ENCODE data around the gene DENND4B.
A peak's percentile ranks its signal among the peaks of the same experiment; 100 is the strongest.

DENND4B gene

DNA sequence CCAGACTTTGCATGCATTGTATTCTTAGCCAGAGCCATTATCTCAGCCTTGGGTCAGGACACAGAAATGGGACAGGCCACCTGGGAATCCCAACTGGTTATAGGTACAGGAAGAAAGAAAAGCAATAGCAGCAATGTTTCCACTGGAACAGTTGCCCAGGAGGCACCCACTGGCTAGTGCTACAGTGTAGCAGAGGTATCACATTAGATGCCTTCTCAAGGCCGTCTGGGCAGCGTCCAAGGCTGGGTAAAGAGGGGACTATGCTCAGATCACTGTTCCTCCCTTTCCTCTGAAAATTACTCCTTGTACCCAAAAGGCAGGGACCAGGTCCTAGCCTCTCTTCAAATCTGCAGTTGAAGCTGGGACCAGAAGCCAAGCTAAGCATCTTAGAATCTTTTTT lies 23.8 kb upstream of the DENND4B start:
- no peak for DNase-seq (ENCODE audit: low spot score)

DNA sequence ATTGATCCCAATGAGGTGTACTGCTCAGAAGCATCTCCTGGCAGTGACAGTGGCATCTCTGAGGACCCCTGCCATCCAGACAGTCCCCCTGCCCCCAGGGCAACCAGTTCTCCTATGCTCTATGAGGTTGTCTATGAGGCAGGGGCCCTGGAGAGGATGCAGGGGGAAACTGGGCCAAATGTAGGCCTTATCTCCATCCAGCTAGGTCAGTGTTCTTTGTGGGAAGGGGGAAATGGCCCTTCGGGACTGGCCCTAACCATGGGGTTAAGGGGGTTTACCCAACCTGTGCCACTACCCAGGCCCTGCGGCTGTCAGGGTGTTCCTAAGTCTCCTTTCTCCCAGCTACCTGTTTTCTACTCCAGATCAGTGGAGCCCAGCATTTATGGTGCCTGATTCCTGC lies 22.5 kb upstream of the DENND4B start:
- no peak for DNase-seq (ENCODE audit: low spot score)

DNA sequence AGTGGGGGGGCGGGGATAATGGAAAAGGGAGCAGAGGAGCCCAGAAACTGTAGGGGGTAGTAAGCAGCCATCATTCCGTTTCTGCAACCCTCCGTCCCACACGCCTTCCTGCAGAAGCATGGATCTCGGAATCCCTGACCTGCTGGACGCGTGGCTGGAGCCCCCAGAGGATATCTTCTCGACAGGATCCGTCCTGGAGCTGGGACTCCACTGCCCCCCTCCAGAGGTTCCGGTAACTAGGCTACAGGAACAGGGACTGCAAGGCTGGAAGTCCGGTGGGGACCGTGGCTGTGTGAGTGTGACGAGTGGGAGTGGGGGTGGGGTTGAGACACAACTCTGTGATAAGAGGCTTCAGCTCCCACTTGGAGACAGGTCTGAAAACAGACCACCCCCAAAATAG lies 21.9 kb upstream of the DENND4B start:
- DNase-seq (ENCODE audit: low spot score), result no peak

DNA sequence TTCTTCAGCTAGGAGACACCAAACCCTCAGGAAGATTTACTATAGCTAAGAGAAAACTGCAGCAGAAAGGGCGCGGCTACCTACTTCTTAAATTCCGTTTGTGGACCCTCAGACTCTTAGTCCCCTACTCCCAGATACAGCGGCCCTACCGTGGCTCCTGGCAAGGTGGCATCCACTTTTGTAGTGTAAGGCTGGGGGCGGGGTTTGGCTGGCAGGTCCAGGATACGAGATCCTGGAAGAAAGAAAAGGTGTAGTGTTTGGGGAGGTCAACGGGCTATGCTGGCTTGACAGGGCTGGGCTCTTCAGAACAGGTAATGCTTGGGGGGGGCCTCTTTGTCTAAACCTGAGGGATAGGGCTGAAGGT lies 21.5 kb upstream of the DENND4B start:
- DNase-seq (ENCODE audit: low spot score), result no peak

DNA sequence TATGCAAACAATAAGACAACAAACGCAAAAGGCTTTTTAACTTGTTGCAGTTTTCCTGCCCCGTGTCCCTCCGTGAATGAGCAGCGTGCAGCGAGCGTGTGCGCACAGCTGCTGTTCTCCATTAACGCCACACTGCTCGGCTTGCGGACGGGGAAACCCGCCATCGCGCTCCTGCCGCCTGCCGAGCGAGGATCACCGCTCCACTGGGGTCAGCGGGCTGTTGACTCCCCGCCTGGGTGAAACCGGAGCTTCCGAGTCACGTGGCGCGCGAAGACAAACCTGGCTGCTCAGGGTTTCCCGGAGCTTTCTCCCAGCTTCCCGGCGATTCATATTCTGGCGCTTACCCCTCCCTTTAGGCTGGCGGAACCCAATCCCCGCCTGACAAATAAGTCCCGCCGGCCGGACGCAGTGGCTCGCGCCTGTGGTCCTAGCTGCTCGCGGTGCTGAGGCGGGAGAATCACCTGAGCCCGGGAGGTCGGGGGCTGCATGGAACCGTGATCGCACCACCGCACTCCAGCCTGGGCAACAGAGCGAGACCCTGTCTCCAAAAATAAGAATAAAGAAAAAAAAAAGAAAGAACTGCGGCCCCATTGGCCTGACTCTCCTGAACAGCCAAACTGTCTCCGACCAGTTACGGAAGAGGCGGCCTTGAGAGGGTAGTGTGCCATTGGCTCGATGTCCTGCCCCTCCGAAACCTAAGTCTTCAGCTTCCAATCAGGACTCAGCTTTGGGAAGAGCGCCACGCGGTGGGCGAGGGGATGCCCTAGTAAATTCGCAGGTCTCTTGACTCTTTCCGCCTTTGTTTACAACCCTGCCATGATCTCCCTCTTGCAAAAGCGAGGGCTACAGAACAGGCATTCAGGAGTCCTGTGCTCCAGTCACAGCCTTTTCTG lies 20.8 kb upstream of the DENND4B start, which contains the start of gene CREB3L4:
TSS of gene CREB3L4 (plus strand) at position 796 of the 893 bp plus-strand sequence. CDS start 624 bp downstream, outside the sequence.
- peak; percentile 95 for DNase-seq (ENCODE audit: low spot score)

DNA sequence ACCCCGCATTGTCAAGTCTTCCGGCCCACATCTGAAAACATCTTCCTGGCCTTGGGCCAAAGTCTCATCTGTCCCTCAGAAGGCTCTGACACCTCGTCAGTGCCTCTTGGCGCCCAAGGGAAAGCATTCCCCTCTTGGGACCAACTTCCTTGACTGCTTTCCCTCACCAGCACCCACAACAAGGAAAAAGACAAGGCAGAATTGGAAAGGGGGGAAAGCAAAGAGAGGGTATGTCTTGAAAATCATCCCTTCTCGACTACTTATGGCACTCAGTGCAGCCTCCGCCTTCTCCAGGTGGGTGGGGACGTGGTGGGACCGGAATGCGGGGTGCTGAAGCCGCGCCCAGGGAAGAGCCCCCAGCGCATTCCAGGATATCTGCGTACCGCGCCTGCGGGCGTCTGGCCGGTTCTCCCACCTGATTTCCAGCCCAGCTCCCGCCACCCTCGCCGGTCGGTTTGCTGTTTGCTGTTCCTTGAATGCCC lies 17.4 kb upstream of the DENND4B start:
- DNase-seq (ENCODE audit: low spot score), result peak; percentile 82

DNA sequence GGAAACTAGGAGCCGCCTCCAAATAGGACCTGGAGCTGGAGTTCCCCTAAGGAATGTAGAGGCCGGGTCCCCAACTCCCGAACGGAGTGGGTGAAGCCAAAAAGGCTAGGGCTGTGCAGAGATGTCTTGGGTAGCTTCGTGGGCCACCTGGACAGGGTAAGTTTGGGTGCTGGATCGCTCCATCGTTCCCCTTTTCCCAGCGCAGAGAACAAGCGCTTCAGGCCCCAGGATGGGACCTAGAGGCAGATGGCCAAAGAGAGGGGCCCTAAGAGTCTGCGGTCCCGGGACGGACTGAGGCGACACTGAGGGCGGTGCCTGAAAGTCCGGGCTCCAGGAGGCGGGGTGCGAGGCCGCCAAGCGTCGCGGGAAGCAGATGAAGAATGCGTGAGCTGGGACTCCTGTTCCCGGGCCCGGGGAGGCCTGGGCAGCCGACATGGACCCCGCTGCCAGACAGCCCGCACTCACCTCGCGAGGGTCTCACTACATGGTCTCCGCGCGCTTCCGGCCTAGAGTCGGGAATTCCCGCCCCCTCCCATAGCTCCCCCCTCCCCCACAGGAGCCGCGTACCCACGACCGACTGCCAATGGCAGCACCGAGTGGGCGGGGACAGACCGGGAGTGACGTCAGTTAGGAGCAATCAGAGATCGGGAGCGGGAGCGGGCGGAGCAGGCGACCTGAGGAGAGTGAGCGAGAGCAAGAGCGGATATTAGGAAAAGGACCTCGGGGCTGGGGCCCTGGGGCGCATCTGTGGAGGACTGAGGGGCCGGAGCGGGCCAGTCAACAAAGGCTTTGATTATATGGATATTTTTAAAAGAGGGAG lies 16.7 kb upstream of the DENND4B start, which contains the start of gene SLC39A1:
TSS of gene SLC39A1 (minus strand) at position 508 of the 820 bp plus-strand sequence. CDS start 822 bp downstream, outside the sequence.
- DNase-seq (ENCODE audit: low spot score), result peak; percentile 98

DNA sequence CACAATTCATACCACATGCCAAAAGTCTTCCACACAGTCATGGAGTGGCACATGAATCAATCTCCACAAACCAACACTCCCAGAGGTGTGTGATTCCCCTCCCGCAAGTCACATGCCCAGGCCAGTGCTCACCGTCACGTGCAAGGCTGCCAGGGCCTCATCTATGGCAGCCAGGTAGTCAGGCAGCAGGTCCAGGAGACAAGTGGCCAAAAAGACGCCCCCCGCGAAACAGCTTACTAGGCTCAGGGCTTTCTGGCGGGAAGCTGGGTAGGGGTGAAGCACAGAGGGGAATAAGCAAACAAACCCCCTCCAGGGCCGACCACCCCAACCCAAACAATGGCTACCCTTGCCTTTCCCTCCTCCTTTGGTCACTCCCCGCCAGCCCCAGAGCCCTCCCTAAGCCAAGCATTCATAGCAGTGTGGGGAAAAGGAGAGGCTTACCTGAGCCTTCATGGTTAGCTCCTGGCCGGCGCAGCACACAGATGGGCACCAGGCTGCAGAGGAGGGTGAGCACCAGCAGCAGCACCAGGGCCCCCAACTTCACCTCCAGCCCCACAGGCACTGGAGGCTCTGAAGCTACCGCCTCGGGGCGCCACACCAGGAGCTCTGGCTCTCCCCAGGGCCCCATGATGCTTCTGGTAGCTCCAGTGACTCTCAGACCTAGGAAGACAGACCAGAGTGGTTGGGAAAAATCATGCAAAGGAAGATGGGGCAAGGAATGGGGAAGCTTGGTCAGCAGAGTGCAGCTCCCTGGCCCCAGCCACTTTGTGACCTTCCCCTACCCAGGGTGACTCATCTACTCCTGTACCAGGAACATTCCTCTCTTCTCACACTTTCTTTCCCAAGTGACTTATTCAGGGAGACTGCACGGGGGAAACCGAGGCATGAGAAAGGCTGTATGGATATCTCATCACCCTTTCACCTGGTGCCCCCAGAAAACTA lies 15.8 kb upstream of the DENND4B start:
- no peak for DNase-seq (ENCODE audit: low spot score)

DNA sequence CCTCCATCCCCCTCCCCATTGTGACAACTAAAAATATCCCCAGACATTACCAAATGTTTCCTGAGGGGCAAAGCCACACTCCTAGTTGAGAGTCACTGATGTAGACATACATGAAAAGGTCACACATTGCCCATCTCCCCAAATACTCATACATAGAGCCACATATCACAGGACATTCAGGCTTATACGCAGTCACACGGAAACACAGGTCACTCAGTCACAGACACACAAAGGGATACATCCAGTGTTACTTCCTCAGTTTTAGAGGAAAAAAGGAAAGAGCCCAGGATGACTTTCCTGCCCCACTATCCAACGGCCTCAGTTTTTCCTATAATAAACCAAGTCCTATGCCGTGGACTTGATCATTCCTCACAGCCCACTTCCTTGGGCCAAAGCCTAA lies 14.9 kb upstream of the DENND4B start:
- no peak for DNase-seq (ENCODE audit: low spot score)

DNA sequence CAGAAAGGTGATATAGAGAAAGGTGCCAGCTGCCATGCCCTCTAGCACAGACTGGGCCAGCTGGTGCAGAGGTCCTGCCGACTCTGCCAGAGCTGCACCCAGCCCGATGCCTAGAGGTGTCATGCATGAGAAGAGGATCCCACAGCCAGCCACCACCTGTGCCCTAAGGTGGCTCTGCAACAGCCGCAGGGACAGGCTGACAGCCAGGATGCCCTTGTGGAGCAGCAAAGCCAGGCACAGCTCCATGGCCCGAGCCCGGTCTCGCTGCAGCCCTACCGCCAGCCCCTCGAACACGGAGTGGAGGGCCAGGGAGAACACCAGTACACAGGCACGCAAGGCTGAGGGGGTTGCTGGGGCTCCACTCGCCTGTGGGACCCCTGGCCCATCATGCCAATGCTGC lies 13.7 kb upstream of the DENND4B start:
- no peak for DNase-seq (ENCODE audit: low spot score)

DNA sequence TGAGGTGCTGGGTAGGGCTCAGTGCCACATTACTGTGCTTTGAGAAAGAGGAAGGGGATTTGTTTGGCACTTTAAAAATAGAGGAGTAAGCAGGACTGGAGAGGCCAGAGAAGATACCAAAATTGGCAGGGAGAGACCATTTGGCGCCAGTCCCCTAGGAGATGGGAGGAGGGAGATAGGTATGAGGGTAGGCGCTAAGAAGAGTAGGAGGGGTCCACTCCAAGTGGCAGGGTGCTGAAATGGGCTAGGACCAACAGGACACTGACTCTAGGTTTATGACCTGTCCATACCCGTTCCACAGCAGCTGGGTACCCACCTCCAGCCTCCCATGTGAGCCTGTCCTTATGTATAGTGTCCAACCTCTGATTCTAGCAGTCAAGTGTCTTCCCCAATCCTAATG lies 12.9 kb upstream of the DENND4B start:
- DNase-seq (ENCODE audit: low spot score), result no peak

DNA sequence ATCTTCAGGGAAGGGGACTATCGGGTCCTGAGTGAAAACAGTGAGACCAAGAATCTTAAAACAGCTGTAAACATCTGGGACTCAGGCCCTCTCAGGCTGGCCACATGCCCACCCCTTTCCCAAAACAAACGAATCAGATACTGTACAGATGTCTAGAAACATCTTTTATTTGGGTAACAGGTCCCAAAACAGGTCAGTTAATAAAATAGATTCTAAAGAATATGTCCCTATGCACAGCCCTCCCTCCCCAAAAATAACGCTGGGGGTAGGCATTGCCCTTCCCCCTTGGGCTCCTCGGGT lies 12.4 kb upstream of the DENND4B start:
- no peak for DNase-seq (ENCODE audit: low spot score)

DNA sequence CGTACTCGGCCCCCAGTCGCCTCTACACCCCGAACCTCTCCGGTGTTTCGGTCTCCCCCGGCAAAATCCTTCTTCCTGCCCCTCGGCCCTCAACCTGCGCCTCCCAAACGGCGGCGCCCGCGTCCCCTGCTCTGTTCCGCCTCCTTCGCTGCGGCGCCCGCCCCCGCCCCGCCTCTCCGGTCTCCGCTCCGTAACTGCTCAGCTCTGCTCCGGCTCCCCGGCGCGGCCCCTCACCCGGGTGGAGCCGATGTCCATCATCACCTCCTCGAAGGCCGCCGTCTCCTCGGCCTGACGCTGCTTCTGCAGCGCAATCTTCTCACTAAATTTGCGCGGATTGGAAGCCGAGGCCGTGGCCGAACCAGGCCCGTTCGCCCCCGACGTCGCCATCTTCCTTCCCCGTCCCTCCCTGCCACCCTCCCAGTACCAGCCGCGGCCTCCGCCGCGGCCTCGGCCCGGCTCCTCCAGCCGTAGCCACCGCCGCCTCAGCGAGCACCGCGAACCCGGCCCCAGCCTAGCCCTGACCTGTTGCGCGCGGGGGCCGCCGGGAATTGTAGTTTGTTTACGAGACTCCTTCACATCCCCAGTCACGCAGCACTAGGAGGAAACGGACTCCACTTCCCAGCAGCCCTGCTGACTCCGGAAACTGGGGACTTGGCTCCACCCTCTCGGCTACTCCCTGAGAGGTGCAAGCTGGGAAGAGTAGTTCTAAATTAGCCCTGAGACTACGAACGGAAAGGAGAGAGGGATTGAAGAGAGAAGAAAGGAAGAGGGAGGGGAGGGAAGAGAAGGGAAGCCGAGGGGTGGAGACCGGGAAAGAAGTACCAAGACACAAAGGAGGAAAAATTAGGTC lies 11.8 kb upstream of the DENND4B start, which contains the start of gene CRTC2:
TSS of gene CRTC2 (minus strand) at position 502 of the 850 bp plus-strand sequence. CDS start at position 387, 115 bp downstream.
- DNase-seq (ENCODE audit: low spot score), result peak; percentile 98

DNA sequence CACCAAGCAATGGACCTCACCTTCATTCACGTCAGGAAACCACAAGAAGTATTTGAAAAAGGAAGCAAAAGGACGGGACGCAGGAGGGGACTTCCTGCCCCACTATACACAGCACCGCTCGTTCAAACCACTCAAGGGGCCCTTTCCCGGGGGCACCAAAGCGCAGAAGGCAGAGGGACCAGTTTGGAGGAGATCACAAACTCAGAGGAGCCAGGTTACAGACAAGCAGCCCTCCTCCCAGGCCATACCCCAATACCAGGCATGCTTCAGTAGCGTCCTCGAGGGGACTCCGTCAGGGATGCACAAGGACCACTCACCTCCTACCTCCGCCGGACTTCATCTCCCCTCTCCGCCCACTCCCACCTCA lies 11.2 kb upstream of the DENND4B start:
- no peak for DNase-seq (ENCODE audit: low spot score)

DNA sequence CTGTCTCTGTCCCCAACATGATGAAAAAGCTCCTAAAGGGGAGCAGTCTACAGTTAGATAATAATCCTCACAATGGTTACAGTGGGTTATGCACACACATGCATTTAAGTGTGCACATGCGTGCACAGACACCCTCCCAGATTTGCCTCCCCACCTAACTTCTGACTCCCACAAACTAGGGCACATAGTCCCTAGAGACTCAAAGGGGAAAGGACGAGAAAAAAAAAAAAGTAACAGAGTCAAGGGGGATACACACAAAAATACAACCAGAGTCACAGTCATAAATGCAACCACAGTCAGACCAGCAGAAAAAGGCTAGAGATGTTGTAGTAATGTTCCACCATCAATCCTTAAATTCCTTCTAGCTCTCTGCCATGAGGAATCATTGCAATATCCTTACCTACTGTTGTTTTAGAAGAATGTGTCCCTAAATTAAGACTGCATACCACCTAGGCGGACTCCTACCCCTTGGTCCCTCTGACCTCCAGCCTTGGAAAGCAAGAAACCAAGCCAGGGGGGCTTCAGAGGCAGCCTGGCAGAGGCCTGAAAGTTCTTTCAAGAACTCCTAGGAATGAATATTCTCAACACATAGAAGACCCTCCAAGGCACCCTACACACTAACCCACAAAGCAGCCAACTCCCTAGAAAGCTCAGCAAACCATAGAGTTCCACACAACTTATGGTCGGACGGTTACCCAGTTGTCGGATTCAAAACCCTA lies 10.6 kb upstream of the DENND4B start:
- DNase-seq (ENCODE audit: low spot score), result no peak

DNA sequence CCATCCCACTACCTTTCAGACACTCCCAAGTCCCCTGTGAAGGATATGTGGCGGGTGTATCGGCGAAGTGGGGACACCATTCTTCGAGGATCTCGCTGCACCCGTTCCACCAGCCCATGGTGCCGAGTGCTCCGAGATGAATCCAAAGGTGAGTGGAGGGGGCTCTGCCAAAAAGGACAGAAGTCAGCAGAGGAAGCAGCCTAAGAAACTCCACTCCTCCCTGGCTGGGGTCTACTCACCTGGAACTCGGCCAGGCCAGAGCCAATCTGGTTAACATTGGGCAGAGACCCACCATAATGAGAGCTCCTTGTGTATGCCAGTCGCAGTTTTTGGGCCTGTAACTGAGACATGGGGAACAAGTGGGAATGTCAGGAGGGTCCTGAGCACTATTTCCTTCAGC lies 8.3 kb upstream of the DENND4B start:
- no peak for DNase-seq (ENCODE audit: low spot score)

DNA sequence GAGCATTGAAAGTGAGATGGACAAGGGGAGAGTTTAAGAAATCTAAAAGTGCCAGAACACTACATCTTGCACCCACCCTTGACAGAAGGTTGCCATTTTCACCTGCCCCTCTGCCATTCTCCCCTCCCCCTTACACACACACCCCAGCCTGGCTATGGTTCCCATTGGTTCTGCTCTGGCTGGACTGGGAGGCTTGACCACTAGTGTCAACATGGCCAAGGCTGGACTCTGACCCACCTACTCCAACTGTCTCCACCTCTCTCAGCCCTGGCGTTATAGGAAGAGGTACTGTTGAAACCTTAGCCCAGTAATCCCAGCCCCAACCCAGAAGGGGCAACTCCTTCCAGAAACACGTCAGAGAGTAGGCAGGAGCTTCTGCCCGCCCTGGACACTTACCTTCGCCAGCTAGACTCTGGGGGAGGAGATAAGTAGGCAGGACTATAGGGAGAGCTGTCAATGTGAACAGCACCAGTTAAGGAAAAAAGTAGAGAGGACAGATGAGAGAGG lies 7.4 kb upstream of the DENND4B start:
- DNase-seq (ENCODE audit: low spot score), result no peak

DNA sequence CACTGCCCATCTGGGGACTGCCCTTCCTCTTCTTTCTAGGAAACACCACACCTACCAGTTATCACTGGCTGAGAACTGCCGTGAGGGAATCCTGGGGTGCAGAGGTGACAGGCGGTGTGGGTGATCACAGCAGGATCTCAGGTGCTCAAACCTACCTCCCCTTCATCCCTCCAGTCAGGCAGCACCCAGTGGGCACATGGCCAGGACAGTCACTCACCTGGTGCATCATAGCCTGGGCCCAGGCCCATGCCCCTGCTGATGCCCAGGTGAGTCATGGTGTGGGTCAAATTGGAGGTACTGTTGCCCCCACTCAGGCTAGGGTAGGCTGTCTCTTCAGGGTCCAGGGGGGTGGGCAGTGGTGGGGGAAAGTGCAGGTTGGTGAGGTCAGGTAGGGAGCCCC lies 5.3 kb upstream of the DENND4B start:
- no peak for DNase-seq (ENCODE audit: low spot score)

DNA sequence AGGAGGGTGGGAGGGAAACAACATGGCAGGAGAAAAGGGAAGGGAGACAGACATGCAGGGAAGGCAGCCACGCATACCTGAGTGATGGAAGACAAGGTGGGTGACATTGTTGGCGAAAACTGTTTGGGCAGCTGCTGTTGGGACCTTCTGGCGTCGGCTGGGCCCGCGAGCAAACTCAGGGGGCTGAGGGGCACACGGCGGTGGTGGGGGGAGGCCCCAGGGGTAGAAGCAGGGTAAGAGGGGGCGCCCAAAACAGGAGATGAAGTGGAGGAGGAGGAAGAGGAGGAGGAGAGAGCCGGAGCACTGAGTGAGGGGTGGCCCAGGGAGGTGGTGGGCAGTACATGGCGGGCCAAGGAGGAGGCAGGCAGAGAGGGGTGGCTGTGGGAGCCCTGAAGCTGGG lies 4.7 kb upstream of the DENND4B start:
- no peak for DNase-seq (ENCODE audit: low spot score)

All from ecto neural progenitor cell (in vitro differentiated cells).